GM13977 (cell line): Measurements from ENCODE around the gene LAPTM4A.
"Not testable (repeated sequence)": the region's sequence is repeated elsewhere in the genome, so short reads cannot be mapped to it uniquely, and the experiment has no call there.

ENCODE experiments used
- DNase-seq: peaks from one replicate; pipeline ENCODE4 v3.0.0; 2012; ENCODE audit warnings: low spot score
- in situ Hi-C: fragments of 300-500 bp; cut with MboI; formaldehyde crosslinking; loops from one replicate; pipeline ENCODE4 v1.12.0; 2022; ENCODE audit warnings: low sequenced_read_pairs, low pct_unique_long_range_greater_than_20kb, mixed read lengths, inconsistent platforms; ENCODE audit not compliant: unreplicated experiment
- TF ChIP-seq, protein P1 (sequence below): IDR thresholded peaks from 2 replicates; pipeline ENCODE4 v1.5.1; 2012; ENCODE audit warnings: mild to moderate bottlenecking, control low read depth; ENCODE audit not compliant: insufficient read depth; ENCODE audit errors: extremely low read depth, missing control alignments

LAPTM4A gene

GRCh38 chr2:20077411-20077940 is 26.0 kb upstream of the LAPTM4A start:
- DNase-seq = no peak
- TF ChIP-seq, protein P1, sequence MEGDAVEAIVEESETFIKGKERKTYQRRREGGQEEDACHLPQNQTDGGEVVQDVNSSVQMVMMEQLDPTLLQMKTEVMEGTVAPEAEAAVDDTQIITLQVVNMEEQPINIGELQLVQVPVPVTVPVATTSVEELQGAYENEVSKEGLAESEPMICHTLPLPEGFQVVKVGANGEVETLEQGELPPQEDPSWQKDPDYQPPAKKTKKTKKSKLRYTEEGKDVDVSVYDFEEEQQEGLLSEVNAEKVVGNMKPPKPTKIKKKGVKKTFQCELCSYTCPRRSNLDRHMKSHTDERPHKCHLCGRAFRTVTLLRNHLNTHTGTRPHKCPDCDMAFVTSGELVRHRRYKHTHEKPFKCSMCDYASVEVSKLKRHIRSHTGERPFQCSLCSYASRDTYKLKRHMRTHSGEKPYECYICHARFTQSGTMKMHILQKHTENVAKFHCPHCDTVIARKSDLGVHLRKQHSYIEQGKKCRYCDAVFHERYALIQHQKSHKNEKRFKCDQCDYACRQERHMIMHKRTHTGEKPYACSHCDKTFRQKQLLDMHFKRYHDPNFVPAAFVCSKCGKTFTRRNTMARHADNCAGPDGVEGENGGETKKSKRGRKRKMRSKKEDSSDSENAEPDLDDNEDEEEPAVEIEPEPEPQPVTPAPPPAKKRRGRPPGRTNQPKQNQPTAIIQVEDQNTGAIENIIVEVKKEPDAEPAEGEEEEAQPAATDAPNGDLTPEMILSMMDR = no peak
- in situ Hi-C loops = no loop called here

GRCh38 chr2:20076757-20077156 is 25.3 kb upstream of the LAPTM4A start:
- DNase-seq = no peak
- in situ Hi-C loops = no loop called here
- TF ChIP-seq, protein P1 = no peak

DNA sequence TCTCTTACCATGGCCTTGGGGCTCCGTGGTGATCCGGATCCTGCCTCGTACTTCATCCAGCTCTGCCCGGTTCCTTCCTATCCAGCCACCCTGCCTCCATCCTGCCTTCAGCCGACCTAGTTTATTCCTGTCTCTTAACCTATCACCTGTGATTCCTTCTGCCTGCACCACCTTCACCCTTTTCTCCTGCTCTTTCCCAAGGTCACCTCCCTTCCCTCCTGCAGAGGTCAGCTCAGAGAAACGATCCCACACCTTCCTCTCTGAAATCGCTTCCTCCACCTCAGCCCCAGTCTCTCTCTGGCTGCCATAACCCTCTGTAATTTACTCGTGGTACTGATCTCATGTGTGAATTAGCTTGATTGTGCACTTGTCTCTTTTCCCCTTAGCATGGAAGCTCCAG is 23.5 kb upstream of the LAPTM4A start:
- TF ChIP-seq, protein P1 = no peak
- in situ Hi-C loops = no loop called here
- DNase-seq = no peak

DNA sequence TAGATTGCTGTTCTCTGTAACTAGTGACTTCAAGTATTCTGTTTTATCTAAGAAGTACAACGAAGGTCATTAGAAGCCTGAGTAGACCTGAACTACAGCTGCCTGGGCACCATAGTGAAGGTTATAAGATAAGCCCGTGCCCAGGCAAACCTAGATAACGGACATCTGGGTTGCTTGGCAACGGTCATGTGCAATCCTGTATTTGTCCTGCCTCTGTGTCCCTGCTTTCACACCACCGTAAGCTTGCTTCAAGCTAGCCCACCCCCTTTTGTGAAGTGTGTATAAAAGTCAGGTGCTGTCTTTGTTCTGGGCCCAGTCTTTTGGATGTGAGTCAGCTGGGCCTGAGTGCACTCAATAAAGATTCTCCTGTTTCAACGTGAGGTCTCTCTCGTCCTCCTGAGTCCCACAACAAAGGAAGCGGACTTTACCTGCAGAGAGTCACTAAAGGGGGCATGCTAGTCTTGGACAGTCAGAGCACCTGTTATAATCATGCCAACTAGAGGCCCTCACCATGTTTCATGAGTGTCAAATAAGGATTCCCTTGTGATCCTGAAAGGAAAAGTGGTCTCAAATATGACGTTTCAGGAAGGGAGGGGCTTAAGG is 22.7 kb upstream of the LAPTM4A start:
- in situ Hi-C loops, DNase-seq: not testable (repeated sequence)

DNA sequence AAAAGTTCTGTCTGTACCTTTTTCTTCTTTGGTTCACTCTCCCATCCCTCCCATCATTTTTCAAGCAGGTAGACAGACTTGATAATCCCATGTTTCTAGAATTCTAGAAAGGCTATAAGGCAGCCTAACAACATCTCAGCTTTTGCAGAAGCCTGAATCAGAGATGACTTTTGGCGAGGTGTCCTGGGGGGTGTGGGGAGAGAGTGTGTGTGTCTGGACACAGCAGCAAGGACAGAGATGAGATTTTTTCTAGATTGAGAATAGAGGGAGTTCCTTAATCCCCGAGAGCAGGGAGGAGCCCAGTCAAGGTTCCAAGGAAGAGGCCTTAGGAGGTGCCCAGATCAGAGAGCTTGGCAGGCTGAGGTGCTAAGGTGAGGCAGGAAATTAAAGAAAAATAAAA is 22.0 kb upstream of the LAPTM4A start:
- no peak for DNase-seq
- in situ Hi-C loops = no loop called here
- TF ChIP-seq, protein P1 = no peak

- TF ChIP-seq, protein P1 = no peak
- in situ Hi-C loops = no loop called here
Measured at GRCh38 chr2:20072436-20073158, 21.2 kb upstream of the LAPTM4A start.

DNA sequence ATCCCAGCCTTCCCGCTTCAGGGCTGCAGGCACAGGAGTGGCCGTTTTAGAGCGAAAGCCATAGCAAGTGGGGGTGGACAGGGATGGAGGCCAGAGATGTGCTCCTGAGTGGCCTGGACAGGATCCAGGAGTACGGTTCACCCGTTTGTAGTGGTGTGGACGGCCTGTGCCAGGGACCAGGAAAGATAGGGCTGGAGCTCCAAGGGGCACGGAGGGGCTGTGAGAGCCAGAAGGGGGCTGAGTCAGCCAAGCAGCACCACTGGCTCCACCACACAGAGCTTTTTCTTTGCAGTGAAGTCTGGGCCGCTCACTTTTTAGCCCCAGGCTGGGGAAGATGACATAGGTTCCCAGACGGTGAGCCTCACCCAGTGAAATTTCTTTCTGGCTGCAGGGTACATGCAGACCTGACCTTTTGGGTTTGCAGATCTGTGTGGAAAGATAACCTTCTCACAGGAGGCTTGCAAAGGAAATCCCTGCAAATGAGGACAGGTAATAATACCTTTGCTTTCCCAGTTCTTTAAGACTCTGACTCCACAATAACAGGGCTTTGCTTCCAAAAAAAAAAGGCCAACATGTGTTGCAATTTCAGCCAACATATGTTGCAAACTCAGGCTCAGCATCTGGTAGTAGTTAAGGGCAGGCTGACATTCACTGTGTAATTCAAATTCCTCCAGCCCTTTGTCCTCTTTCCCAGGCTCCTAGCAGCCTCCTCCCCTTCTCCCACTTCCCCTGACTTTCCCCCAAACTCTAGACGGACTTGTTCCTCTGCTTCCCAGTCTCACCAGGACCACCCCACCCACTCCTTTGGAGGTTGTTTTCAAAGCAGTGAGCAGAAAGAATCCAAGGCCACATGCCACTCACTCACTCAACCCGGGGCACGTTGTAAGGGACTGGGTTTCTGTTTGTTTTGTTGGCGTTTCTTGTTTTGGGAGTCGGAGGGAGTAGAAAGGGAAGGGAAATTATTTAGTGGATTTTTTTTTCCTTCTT is 20.3 kb upstream of the LAPTM4A start:
- TF ChIP-seq, protein P1 = no peak
- in situ Hi-C loops = no loop called here
- DNase-seq = no peak

More at GRCh38 chr2:20072436-20073158, 21.2 kb upstream of the LAPTM4A start:
- DNase-seq = no peak
